ENCODE results near the gene PPCS. TPM values are rescaled to one million over a fixed set of nuclear protein-coding genes. Genes with fewer than 3 reads are reported as not detected.

Gene PPCS
- total RNA-seq, 1 experiment from 2014 or later = 36.7 TPM

- DNase-seq = no peak
- Histone ChIP-seq H2BK12ac (ENCODE audit: insufficient read length, low read depth, low read length) (no peak overlapping the region), H3K18ac (ENCODE audit: insufficient read length, low read depth, low read length) (no peak overlapping the region), H2BK5ac (ENCODE audit: insufficient read length, low read length) (no peak overlapping the region), H2BK120ac (ENCODE audit: low read depth, low read length, poor library complexity, severe bottlenecking) (no peak overlapping the region), H4K5ac (ENCODE audit: insufficient read length, low read depth, low read length) (no peak overlapping the region), H4K8ac (replicated peaks; ENCODE audit: insufficient read length, low read depth, low read length) (no peak overlapping the region), H3K14ac (ENCODE audit: insufficient read depth, low read length) (no peak overlapping the region), H2BK15ac (ENCODE audit: low read depth, low read length) (no peak overlapping the region), H3K27me3 (ENCODE audit: insufficient read depth, low read length) (no peaks in the 10 kb centered on the region), H3K23me2 (ENCODE audit: insufficient read length, low read depth, low read length, poor library complexity, severe bottlenecking) (no peaks in the 10 kb centered on the region), H3K9ac (ENCODE audit: extremely low read depth, insufficient read length, low read length) (no peak overlapping the region), H2BK20ac (ENCODE audit: low read depth, low read length, poor library complexity, severe bottlenecking) (no peak overlapping the region), H3K23ac (ENCODE audit: insufficient read length, low read depth, low read length) (no peak overlapping the region), H2AFZ (ENCODE audit: low read length) (no peak overlapping the region), H2AK5ac (ENCODE audit: insufficient read length, low read length) (no peak overlapping the region), H3T11ph (ENCODE audit: low read length) (no peak overlapping the region), H3K27ac (ENCODE audit: insufficient read length, low read depth, low read length) (no peak overlapping the region), H3K79me2 (ENCODE audit: insufficient read depth, low read length) (no peaks in the 10 kb centered on the region), H3K4me1 (ENCODE audit: insufficient read depth, low read length) (peaks cover 6% of the 10 kb centered on the region; the same call in 1 of the 2 replicates), H3K79me1 (ENCODE audit: insufficient read depth, low read depth, low read length, poor library complexity, severe bottlenecking) (no peaks in the 10 kb centered on the region), H4K91ac (ENCODE audit: insufficient read length, low read depth, low read length) (no peak overlapping the region), H3K9me3 (ENCODE audit: control insufficient read depth, low read depth, low read length) (no peaks in the 10 kb centered on the region), H4K20me1 (ENCODE audit: control insufficient read depth, insufficient read depth, insufficient read length) (no peaks in the 10 kb centered on the region), H3K4me2 (ENCODE audit: insufficient read depth, insufficient read length, low read length) (no peak overlapping the region), H3K56ac (ENCODE audit: insufficient read length, low read depth, low read length) (no peak overlapping the region), H3K4ac (ENCODE audit: low read depth, low read length) (no peak overlapping the region)
- Mint-ChIP-seq H3K9me3 (no peaks in the 10 kb centered on the region), H3K4me1 (peaks cover 35% of the 10 kb centered on the region in 2 experiments), H3K4me3 (no peak overlapping the region), H3K27me3 (ENCODE audit: low read depth) (peaks cover 2% of the 10 kb centered on the region; the same call in 1 of the 2 replicates), H3K27ac (no peak overlapping the region; a peak in 1 of 7 replicates), H3K36me3 (ENCODE audit: insufficient read depth in 1 of 3, low read depth in 3 of 3) (no peaks in the 10 kb centered on the region)
- WGBS (ENCODE audit: extremely low coverage, insufficient read length, low lambda C conversion rate) = no CpG with 5 or more reads among the region's 9 CpGs
- TF ChIP-seq, protein P1, sequence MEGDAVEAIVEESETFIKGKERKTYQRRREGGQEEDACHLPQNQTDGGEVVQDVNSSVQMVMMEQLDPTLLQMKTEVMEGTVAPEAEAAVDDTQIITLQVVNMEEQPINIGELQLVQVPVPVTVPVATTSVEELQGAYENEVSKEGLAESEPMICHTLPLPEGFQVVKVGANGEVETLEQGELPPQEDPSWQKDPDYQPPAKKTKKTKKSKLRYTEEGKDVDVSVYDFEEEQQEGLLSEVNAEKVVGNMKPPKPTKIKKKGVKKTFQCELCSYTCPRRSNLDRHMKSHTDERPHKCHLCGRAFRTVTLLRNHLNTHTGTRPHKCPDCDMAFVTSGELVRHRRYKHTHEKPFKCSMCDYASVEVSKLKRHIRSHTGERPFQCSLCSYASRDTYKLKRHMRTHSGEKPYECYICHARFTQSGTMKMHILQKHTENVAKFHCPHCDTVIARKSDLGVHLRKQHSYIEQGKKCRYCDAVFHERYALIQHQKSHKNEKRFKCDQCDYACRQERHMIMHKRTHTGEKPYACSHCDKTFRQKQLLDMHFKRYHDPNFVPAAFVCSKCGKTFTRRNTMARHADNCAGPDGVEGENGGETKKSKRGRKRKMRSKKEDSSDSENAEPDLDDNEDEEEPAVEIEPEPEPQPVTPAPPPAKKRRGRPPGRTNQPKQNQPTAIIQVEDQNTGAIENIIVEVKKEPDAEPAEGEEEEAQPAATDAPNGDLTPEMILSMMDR (conservative IDR thresholded peaks at IDR 0.05) = no peak
Observed at GRCh38 chr1:42422737-42423136, 33.6 kb upstream of the PPCS start.
